Measurements from ENCODE around the gene UNK. TPM values are rescaled to one million over a fixed set of nuclear protein-coding genes. Genes with fewer than 3 reads are reported as not detected.

Gene UNK
- total and polyA plus RNA-seq, 2 donors from 2014 or later, result 12.0 to 35.5 TPM

DNA sequence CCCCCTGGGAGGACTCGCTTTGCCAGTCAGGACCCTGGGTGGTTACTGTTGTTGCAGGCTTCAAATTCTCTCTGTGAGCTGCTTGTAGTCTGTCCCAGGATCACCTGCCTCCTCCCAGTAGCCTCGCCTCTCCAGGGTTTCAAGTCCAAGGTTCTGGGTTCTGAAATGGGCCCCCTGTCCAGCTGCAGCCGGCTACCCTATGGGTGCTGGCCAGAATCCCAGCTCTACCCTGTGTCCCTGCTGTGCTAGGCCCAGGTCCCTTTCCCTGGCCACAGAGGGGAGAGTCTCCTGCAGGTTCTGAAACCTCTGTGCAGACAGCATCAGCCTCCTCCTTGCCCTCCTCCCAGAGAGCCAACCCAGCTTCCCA is 38.2 kb downstream of the UNK start:
- Histone ChIP-seq H3K4me1 (ENCODE audit: control insufficient read depth in 2 of 3, insufficient read depth in 2 of 3, low read depth in 1 of 3, low read length in 3 of 3) (peaks cover 0 to 12% (median 6%) of the 10 kb centered on the region in 3 donors), H3K27me3 (ENCODE audit: control insufficient read depth, insufficient read depth, low read length) (no peaks in the 10 kb centered on the region), H3K27ac (ENCODE audit: low read depth in 2 of 2, low read length in 2 of 2) (peak overlapping the region in 1 of 2 donors; percentile 22), H3K9me3 (ENCODE audit: control insufficient read depth in 2 of 3, insufficient read depth in 1 of 3, low read length in 3 of 3) (no peaks in the 10 kb centered on the region), H3K9ac (ENCODE audit: low read length in 3 of 3) (no peak overlapping the region), H3K4me3 (ENCODE audit: low read length in 3 of 3) (no peak overlapping the region), H3K36me3 (ENCODE audit: control insufficient read depth in 2 of 3, insufficient read depth in 3 of 3, low read length in 3 of 3) (peaks cover 2 to 31% (median 23%) of the 10 kb centered on the region in 3 donors)
- no peak for DNase-seq
- FAIRE-seq, result no peak
- intact Hi-C loops (cut with DNase I), result no loop called here
- TF ChIP-seq, protein P1, sequence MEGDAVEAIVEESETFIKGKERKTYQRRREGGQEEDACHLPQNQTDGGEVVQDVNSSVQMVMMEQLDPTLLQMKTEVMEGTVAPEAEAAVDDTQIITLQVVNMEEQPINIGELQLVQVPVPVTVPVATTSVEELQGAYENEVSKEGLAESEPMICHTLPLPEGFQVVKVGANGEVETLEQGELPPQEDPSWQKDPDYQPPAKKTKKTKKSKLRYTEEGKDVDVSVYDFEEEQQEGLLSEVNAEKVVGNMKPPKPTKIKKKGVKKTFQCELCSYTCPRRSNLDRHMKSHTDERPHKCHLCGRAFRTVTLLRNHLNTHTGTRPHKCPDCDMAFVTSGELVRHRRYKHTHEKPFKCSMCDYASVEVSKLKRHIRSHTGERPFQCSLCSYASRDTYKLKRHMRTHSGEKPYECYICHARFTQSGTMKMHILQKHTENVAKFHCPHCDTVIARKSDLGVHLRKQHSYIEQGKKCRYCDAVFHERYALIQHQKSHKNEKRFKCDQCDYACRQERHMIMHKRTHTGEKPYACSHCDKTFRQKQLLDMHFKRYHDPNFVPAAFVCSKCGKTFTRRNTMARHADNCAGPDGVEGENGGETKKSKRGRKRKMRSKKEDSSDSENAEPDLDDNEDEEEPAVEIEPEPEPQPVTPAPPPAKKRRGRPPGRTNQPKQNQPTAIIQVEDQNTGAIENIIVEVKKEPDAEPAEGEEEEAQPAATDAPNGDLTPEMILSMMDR (IDR thresholded peaks at IDR 0.05; ENCODE audit: borderline replicate concordance, extremely low read depth, insufficient read depth), result no peak

DNA sequence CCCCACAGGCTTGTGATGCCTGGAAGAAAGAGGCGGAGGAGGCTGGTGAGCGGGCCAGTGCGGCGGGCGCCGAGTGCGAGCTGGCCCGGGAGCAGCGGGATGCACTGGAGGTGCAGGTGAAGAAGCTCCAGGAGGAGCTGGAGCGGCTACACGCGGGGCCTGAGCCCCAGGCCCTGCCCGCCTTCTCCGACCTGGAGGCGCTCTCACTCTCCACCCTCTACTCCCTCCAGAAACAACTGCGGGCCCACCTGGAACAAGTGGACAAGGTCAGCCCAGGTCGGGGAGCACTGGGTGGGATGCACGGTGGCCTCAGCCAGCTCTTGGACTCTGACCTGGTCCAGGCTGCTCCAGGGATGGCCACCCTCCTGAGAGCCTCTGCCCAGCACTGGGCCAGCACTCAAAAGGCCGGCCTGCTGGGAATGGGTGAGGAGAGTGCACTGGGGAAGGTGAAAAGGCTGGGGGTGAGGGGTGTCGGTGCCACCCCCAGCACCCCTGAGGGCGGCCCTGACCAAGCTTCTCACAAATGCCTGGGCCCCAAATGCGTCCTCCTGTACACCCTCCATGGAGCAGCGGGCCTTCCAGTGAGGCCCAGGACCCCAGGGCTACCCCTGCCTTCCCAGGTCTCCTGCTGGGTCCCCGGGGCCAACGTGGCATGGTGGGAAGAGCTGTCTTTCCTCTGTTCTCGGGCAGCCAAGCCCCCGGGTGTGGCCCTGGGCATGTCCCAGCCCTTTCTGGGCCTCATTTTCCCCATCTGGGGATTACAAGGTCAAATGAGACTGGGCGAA is 38.8 kb downstream of the UNK start:
- FAIRE-seq (no peak), DNase-seq (peak in 1 of 5 donors; percentile 68)
- TF ChIP-seq, protein P1 (IDR thresholded peaks at IDR 0.05; ENCODE audit: borderline replicate concordance, extremely low read depth, insufficient read depth), result no peak
- H3K27me3 ChIP-seq (ENCODE audit: control insufficient read depth, insufficient read depth, low read length), result no peaks in the 10 kb centered on the region
- no peaks in the 10 kb centered on the region for H3K9me3 ChIP-seq (ENCODE audit: control insufficient read depth in 2 of 3, insufficient read depth in 1 of 3, low read length in 3 of 3)
- H3K4me3 ChIP-seq (ENCODE audit: low read length in 3 of 3), result no peak overlapping the region
- H3K9ac ChIP-seq (ENCODE audit: low read length in 3 of 3), result no peak overlapping the region
- intact Hi-C loops (cut with DNase I), result no loop called here
- peaks cover 0 to 12% (median 6%) of the 10 kb centered on the region in 3 donors for H3K4me1 ChIP-seq (ENCODE audit: control insufficient read depth in 2 of 3, insufficient read depth in 2 of 3, low read depth in 1 of 3, low read length in 3 of 3)
- H3K36me3 ChIP-seq (ENCODE audit: control insufficient read depth in 2 of 3, insufficient read depth in 3 of 3, low read length in 3 of 3), result peaks cover 2 to 31% (median 23%) of the 10 kb centered on the region in 3 donors
- peak overlapping the region in 1 of 2 donors; percentile 22 for H3K27ac ChIP-seq (ENCODE audit: low read depth in 2 of 2, low read length in 2 of 2)

DNA sequence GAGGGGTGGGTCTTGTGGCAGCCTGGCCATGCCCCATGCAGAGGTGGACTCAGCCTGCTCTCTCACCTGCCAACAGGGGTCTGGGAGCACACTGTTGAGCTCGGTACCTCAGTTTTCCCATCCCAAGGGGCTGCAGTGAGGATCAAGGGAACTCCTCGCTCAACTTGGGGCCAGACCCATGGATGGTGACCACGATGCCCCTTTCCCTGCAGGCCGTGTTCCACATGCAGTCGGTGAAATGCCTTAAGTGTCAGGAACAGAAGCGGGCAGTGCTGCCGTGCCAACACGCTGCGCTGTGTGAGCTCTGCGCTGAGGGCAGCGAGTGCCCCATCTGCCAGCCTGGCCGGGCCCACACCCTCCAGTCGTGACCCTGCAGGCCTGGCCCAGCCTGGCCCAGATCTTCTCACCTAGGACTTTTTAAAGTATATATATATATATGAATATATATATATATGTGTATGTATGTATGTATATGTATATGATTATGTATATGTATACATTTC is 39.5 kb downstream of the UNK start:
- Histone ChIP-seq H3K9ac (ENCODE audit: low read length in 3 of 3) (no peak overlapping the region), H3K4me3 (ENCODE audit: low read length in 3 of 3) (no peak overlapping the region), H3K9me3 (ENCODE audit: control insufficient read depth in 2 of 3, insufficient read depth in 1 of 3, low read length in 3 of 3) (no peaks in the 10 kb centered on the region), H3K27me3 (ENCODE audit: control insufficient read depth, insufficient read depth, low read length) (no peaks in the 10 kb centered on the region), H3K27ac (ENCODE audit: low read depth in 2 of 2, low read length in 2 of 2) (no peak overlapping the region), H3K36me3 (ENCODE audit: control insufficient read depth in 2 of 3, insufficient read depth in 3 of 3, low read length in 3 of 3) (peaks cover 2 to 25% (median 17%) of the 10 kb centered on the region in 3 donors), H3K4me1 (ENCODE audit: control insufficient read depth in 2 of 3, insufficient read depth in 2 of 3, low read depth in 1 of 3, low read length in 3 of 3) (peaks cover 0 to 12% (median 6%) of the 10 kb centered on the region in 3 donors)
- no peak for FAIRE-seq
- intact Hi-C loops (cut with DNase I), result no loop called here
- TF ChIP-seq, protein P1 (IDR thresholded peaks at IDR 0.05; ENCODE audit: borderline replicate concordance, extremely low read depth, insufficient read depth), result no peak
- no peak for DNase-seq

Data from kidney (tissue), 14 donors.